Stimulated activated CD8-positive, alpha-beta memory T cell treated with anti-CD3 and anti-CD28 coated beads, Interleukin-7, amount 100 ng/mL, for 24 hours (primary cell): Measurements from ENCODE around the gene STRN3.
"Not testable (repeated sequence)": the region's sequence is repeated elsewhere in the genome, so short reads cannot be mapped to it uniquely, and the experiment has no call there.

Experiments used
- DNase-seq: peaks from one replicate; pipeline ENCODE4 v3.0.0-alpha.2; 2020; ENCODE audit warnings: low read depth

STRN3 gene

GRCh38 chr14:31000629-31001338 is 25.4 kb downstream of the STRN3 start:
- no peak for DNase-seq

GRCh38 chr14:30999038-30999773 is 27.0 kb downstream of the STRN3 start:
- DNase-seq = no peak

- DNase-seq = no peak
Measured at GRCh38 chr14:30998100-30998706, 28.0 kb downstream of the STRN3 start.

DNA sequence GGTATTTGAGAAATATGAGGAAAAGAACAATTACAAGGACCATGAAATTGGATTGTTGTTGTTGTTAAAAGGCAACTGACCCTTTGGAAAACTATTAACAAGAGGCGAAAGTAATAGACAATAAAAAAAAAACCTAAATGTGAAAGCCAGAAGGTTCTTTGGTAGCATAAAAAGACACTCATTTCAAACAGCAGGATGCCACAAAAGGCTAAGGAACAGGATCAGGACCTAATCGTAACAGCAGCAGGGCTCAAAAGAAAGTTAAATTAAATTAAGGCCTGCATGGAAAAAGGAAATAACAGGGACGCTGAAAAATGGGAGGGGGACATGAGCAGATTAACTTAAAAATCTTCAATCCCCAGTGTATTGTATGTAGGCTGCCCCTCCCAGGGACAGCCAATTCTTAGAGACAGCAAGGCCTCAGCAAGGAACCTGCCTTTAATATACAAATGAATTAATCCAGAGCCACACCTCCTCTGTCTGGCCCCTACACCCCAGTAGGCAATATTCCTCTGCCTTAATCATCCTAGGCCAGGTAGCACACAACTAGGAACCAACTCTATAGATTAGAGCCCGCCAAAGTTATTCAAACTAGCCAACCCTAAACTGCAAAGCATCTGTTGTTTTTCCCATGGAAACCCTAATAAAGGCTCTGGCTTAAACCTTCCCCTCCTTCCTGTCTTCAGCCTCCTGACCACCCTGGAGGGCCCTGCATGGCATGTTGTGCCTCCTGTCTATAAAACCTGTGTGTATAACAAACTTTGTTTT is 29.1 kb downstream of the STRN3 start:
- no peak for DNase-seq

- DNase-seq = no peak
Measured at GRCh38 chr14:30995689-30996088, 30.5 kb downstream of the STRN3 start.

- no peak for DNase-seq
Measured at GRCh38 chr14:30994681-30995620, 31.2 kb downstream of the STRN3 start.

- no peak for DNase-seq
Measured at GRCh38 chr14:30993071-30993470, 33.1 kb downstream of the STRN3 start.

DNA sequence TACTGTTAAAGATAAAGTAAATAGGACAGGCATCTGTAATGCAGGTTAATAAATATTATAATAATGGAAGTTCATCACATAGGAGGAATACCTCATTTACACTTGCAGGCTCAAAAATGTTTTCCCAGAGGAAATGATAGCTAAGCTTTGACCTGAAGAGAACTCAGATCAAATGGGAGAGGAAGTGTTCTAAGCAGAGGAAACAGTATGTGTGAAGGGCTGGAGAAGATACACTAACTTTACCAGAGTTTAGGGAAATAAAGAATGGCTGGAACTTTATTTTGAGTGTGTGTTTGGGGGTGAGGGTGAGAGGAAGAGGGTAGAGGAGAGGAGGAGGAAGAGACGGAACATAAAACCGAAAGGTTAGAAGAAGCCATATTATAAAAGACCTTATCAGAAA is 34.8 kb downstream of the STRN3 start:
- DNase-seq = no peak

DNA sequence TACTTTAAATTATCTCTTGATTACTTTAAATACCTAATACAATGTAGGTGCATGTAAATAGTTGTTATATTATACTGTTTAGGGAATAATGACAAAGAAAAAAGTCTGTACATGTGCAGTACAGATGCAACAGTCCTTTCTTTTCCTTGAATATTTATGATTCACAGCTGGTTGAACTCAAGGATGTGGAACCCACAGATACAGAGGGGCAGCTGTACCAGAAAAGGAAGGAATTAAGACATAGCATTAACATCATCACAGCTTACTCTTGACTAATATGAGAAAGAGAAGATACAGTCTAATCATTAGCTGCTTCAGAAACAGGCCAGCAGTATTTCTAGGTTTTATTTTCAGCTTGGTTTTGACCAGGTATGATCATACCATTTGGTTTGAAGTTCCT is 35.4 kb downstream of the STRN3 start:
- DNase-seq = no peak

DNA sequence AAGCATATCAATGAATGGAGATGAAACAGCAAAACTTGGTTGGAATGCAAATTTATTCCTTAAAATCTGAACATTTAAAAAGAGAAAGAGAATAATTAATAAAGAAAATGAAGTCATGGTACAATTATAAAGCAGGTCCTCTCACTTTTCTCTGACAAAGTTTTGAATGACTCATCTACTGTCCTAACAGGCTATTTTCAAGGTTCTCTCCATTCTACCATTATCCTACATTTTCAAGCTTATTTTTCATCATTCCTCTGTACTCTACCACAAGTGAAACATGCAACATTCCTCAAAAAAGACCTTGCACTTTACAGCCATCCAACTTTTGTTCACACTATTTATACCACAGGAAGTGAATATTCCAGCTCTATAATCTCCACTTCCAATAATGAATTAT is 37.7 kb downstream of the STRN3 start:
- no peak for DNase-seq

GRCh38 chr14:30985796-30986195 is 40.4 kb downstream of the STRN3 start:
- DNase-seq = no peak

GRCh38 chr14:30983858-30984257 is 42.3 kb downstream of the STRN3 start:
- no peak for DNase-seq

DNA sequence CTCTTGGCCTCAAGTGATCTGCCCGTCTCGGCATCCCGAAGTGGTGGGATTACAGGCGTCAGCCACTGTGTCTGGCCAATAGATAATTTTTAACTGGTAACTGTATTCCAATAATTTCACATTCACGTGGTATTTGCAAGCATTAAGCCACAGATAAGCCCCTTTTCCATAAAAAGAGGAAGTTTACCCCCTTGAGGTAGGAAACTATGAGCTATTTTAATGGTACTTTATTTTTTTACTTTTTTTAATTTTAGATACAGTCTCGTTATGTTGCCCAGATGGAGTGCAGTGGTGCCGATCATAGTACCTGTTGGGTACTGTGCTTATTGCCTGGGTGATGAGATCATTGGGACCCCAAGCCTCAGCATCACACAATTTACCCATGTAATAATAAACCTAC is 43.6 kb downstream of the STRN3 start:
- DNase-seq = no peak

DNA sequence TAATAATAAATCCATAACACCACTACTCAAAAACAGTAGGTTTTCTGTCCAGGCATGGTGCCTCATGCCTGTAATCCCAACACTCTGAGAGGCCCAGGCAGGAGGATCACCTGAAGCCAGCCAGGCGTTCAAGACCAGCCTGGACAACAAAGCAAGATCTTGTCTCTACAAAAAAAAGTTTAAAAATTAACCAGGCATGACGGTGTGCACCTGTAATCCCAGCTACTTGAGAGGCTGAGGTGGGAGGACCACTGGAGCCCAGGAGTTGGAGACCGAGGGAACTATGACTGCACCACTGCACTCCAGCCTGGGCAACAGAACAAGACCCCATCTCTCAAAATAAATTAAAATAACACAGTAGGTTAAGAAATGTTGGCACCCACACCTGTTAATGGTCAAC is 45.2 kb downstream of the STRN3 start:
- no peak for DNase-seq

- not testable (repeated sequence) for DNase-seq
Measured at GRCh38 chr14:30980106-30980704, 46.0 kb downstream of the STRN3 start.

- no peak for DNase-seq
Measured at GRCh38 chr14:30977752-30978151, 48.4 kb downstream of the STRN3 start.

- no peak for DNase-seq
Measured at GRCh38 chr14:30974628-30975027, 51.6 kb downstream of the STRN3 start.

GRCh38 chr14:30972882-30973582 is 53.1 kb downstream of the STRN3 start:
- DNase-seq = no peak

GRCh38 chr14:30972036-30972732 is 54.0 kb downstream of the STRN3 start:
- not testable (repeated sequence) for DNase-seq

- DNase-seq = no peak
Measured at GRCh38 chr14:30971586-30971985, 54.6 kb downstream of the STRN3 start.
